Chondrocyte (in vitro differentiated cells): Measurements from ENCODE around the gene MFSD8. TPM values are rescaled to one million over a fixed set of nuclear protein-coding genes. Genes with fewer than 3 reads are reported as not detected.
"Not testable (repeated sequence)": the region's sequence is repeated elsewhere in the genome, so short reads cannot be mapped to it uniquely, and the experiment has no call there.

Source experiments
- DNase-seq: peaks from one replicate; pipeline ENCODE4 v3.0.0; 2021; ENCODE audit warnings: mixed read lengths, low spot score
- H3K27ac Mint-ChIP-seq: one replicate; pipeline ENCODE4 v1.8.0; 2021; ENCODE audit warnings: mild to moderate bottlenecking, moderate library complexity, mixed read lengths; ENCODE audit not compliant: unreplicated experiment
- H3K27me3 Mint-ChIP-seq: 2 replicates; pipeline ENCODE4 v1.8.0; 2021; ENCODE audit warnings: low read depth, mixed read lengths
- H3K36me3 Mint-ChIP-seq: 2 replicates; pipeline ENCODE4 v1.8.0; 2021; ENCODE audit warnings: low read depth, mixed read lengths
- H3K4me1 Mint-ChIP-seq: 2 replicates; pipeline ENCODE4 v1.8.0; 2021; ENCODE audit warnings: low read depth, mild to moderate bottlenecking, mixed read lengths
- H3K4me3 Mint-ChIP-seq: one replicate; pipeline ENCODE4 v1.8.0; 2021; ENCODE audit warnings: mild to moderate bottlenecking, moderate library complexity, mixed read lengths; ENCODE audit not compliant: unreplicated experiment
- H3K9me3 Mint-ChIP-seq: 2 replicates; pipeline ENCODE4 v1.8.0; 2021; ENCODE audit warnings: low read depth, mixed read lengths
- CTCF ChIP-seq: fragments of 200-600 bp; sonication (generic); IDR thresholded peaks from 2 replicates; pipeline ENCODE4 v1.5.0; 2021; ENCODE audit warnings: antibody characterized with exemption, mild to moderate bottlenecking, moderate library complexity
- total RNA-seq: library from RNA; stranded (reverse); gene quantifications from 3 replicates; pipeline ENCODE4 v1.2.1, GENCODE V29; 2021

Gene MFSD8
- total RNA-seq, 1 donor from 2014 or later = 16.4 TPM

- H3K27me3 Mint-ChIP-seq = no peaks in the 10 kb centered on the region
- H3K36me3 Mint-ChIP-seq = peaks cover 6% of the 10 kb centered on the region
- TF ChIP-seq CTCF = no peak
- no peak overlapping the region for H3K4me3 Mint-ChIP-seq
- no peak for DNase-seq
- peaks cover 4% of the 10 kb centered on the region for H3K4me1 Mint-ChIP-seq
- H3K27ac Mint-ChIP-seq = no peak overlapping the region
- H3K9me3 Mint-ChIP-seq = no peaks in the 10 kb centered on the region
These were observed 14.0 kb upstream of the MFSD8 start for GRCh38 chr4:127978930-127979329.

- Mint-ChIP-seq H3K27ac (no peak overlapping the region), H3K4me3 (no peak overlapping the region), H3K9me3 (no peaks in the 10 kb centered on the region), H3K4me1 (peaks cover 6% of the 10 kb centered on the region), H3K27me3 (no peaks in the 10 kb centered on the region), H3K36me3 (peaks cover 5% of the 10 kb centered on the region)
- no peak for TF ChIP-seq CTCF
- no peak for DNase-seq
These were observed 10.3 kb upstream of the MFSD8 start for GRCh38 chr4:127975121-127975770.

- not testable (repeated sequence) for H3K36me3 Mint-ChIP-seq, H3K27ac Mint-ChIP-seq, H3K4me3 Mint-ChIP-seq, H3K27me3 Mint-ChIP-seq, DNase-seq, H3K9me3 Mint-ChIP-seq
- H3K4me1 Mint-ChIP-seq = peaks cover 13% of the 10 kb centered on the region
These were observed 6.0 kb upstream of the MFSD8 start for GRCh38 chr4:127970925-127971324.

- peaks cover 18% of the 10 kb centered on the region for H3K4me1 Mint-ChIP-seq
- no peak for TF ChIP-seq CTCF
- no peak for DNase-seq
- H3K9me3 Mint-ChIP-seq = no peaks in the 10 kb centered on the region
- no peak overlapping the region for H3K27ac Mint-ChIP-seq
- no peak overlapping the region for H3K4me3 Mint-ChIP-seq
- H3K36me3 Mint-ChIP-seq = no peaks in the 10 kb centered on the region
- H3K27me3 Mint-ChIP-seq = no peaks in the 10 kb centered on the region
These were observed 3.6 kb upstream of the MFSD8 start for GRCh38 chr4:127968586-127968985.

- Mint-ChIP-seq H3K27me3 (no peaks in the 10 kb centered on the region), H3K9me3 (no peaks in the 10 kb centered on the region), H3K4me1 (peaks cover 29% of the 10 kb centered on the region), H3K4me3 (no peak overlapping the region), H3K36me3 (no peaks in the 10 kb centered on the region), H3K27ac (no peak overlapping the region)
- no peak for TF ChIP-seq CTCF
- DNase-seq = no peak
These were observed 2.3 kb upstream of the MFSD8 start for GRCh38 chr4:127967141-127967775.

- DNase-seq = no peak
These were observed 816 bp upstream of the MFSD8 start for GRCh38 chr4:127965803-127966175.

GRCh38 chr4:127964426-127965061 is 429 bp downstream of the MFSD8 start:
- Mint-ChIP-seq H3K27ac (peak overlapping the region; percentile 96), H3K4me1 (peaks cover 32% of the 10 kb centered on the region), H3K4me3 (peak overlapping the region; percentile 92)
- not testable (repeated sequence) for H3K9me3 Mint-ChIP-seq, H3K27me3 Mint-ChIP-seq, H3K36me3 Mint-ChIP-seq, DNase-seq

More at GRCh38 chr4:127965803-127966175, 816 bp upstream of the MFSD8 start:
- H3K4me3 Mint-ChIP-seq = peak overlapping the region; percentile 92
- peaks cover 27% of the 10 kb centered on the region for H3K4me1 Mint-ChIP-seq
- H3K9me3 Mint-ChIP-seq = no peaks in the 10 kb centered on the region
- no peak for TF ChIP-seq CTCF
- no peaks in the 10 kb centered on the region for H3K36me3 Mint-ChIP-seq
- peak overlapping the region; percentile 96 for H3K27ac Mint-ChIP-seq
- H3K27me3 Mint-ChIP-seq = no peaks in the 10 kb centered on the region
